Epithelial cell of prostate (primary cell): ENCODE data around the gene HAUS7.

Experiments
- DNase-seq: peaks from one replicate; pipeline ENCODE4 v3.0.0-alpha.2; 2011; ENCODE audit warnings: low read depth, low spot score
- H3K27ac ChIP-seq: fragments of 450-650 bp; 2 replicates; pipeline ENCODE4 v1.5.1; 2017; ENCODE audit warnings: mild to moderate bottlenecking

HAUS7 gene

GRCh38 chrX:153481043-153481442 is 10.7 kb upstream of the HAUS7 start:
- DNase-seq, result no peak
- H3K27ac ChIP-seq, result no peak overlapping the region

- DNase-seq, result no peak
- no peak overlapping the region for H3K27ac ChIP-seq
Measured at GRCh38 chrX:153478746-153479145, 8.4 kb upstream of the HAUS7 start.

- H3K27ac ChIP-seq, result no peak overlapping the region
- DNase-seq, result no peak
Measured at GRCh38 chrX:153477901-153478300, 7.5 kb upstream of the HAUS7 start.

- H3K27ac ChIP-seq, result no peak overlapping the region
- no peak for DNase-seq
Measured at GRCh38 chrX:153477364-153477857, 7.0 kb upstream of the HAUS7 start.

- H3K27ac ChIP-seq, result no peak overlapping the region
- no peak for DNase-seq
Measured at GRCh38 chrX:153476666-153477363, 6.4 kb upstream of the HAUS7 start.

- H3K27ac ChIP-seq, result no peak overlapping the region
- no peak for DNase-seq
Measured at GRCh38 chrX:153475751-153476281, 5.4 kb upstream of the HAUS7 start.

- no peak overlapping the region for H3K27ac ChIP-seq
- DNase-seq, result no peak
Measured at GRCh38 chrX:153475271-153475670, 4.9 kb upstream of the HAUS7 start.

GRCh38 chrX:153474718-153475117 is 4.3 kb upstream of the HAUS7 start:
- DNase-seq, result no peak
- H3K27ac ChIP-seq, result no peak overlapping the region

- no peak overlapping the region for H3K27ac ChIP-seq
- DNase-seq, result no peak
Measured at GRCh38 chrX:153474266-153474665, 3.9 kb upstream of the HAUS7 start.

GRCh38 chrX:153473126-153473525 is 2.8 kb upstream of the HAUS7 start:
- H3K27ac ChIP-seq, result no peak overlapping the region
- no peak for DNase-seq

GRCh38 chrX:153471663-153472280 is 1.4 kb upstream of the HAUS7 start:
- no peak overlapping the region for H3K27ac ChIP-seq
- no peak for DNase-seq

GRCh38 chrX:153469811-153470410 is 465 bp downstream of the HAUS7 start:
- DNase-seq, result no peak
- no peak overlapping the region for H3K27ac ChIP-seq

GRCh38 chrX:153468008-153468580 is 2.3 kb downstream of the HAUS7 start:
- no peak overlapping the region for H3K27ac ChIP-seq
- DNase-seq, result no peak

- no peak overlapping the region for H3K27ac ChIP-seq
Measured at GRCh38 chrX:153465691-153466380, 4.5 kb downstream of the HAUS7 start.

GRCh38 chrX:153464116-153464515 is 6.3 kb downstream of the HAUS7 start:
- no peak for DNase-seq
- no peak overlapping the region for H3K27ac ChIP-seq

More at GRCh38 chrX:153465691-153466380, 4.5 kb downstream of the HAUS7 start:
- DNase-seq, result no peak

- no peak for DNase-seq
- no peak overlapping the region for H3K27ac ChIP-seq
Measured at GRCh38 chrX:153463556-153463955, 6.8 kb downstream of the HAUS7 start.

- DNase-seq, result no peak
- no peak overlapping the region for H3K27ac ChIP-seq
Measured at GRCh38 chrX:153463031-153463430, 7.3 kb downstream of the HAUS7 start.

- no peak for DNase-seq
Measured at GRCh38 chrX:153462291-153462690, 8.1 kb downstream of the HAUS7 start.

GRCh38 chrX:153460826-153461225 is 9.6 kb downstream of the HAUS7 start:
- DNase-seq, result no peak
- no peak overlapping the region for H3K27ac ChIP-seq

More at GRCh38 chrX:153462291-153462690, 8.1 kb downstream of the HAUS7 start:
- H3K27ac ChIP-seq, result no peak overlapping the region

- H3K27ac ChIP-seq, result no peak overlapping the region
- no peak for DNase-seq
Measured at GRCh38 chrX:153459986-153460385, 10.4 kb downstream of the HAUS7 start.
